SKM-1 (cell line): Measurements from ENCODE around the gene PPP4R1.
"Not testable (repeated sequence)": the region's sequence is repeated elsewhere in the genome, so short reads cannot be mapped to it uniquely, and the experiment has no call there.

ENCODE experiments used
- DNase-seq: peaks from one replicate; lab custom pipeline; 2025; ENCODE audit not compliant: unreplicated experiment; lab: John Stamatoyannopoulos, UW

The PPP4R1 gene, protein sequence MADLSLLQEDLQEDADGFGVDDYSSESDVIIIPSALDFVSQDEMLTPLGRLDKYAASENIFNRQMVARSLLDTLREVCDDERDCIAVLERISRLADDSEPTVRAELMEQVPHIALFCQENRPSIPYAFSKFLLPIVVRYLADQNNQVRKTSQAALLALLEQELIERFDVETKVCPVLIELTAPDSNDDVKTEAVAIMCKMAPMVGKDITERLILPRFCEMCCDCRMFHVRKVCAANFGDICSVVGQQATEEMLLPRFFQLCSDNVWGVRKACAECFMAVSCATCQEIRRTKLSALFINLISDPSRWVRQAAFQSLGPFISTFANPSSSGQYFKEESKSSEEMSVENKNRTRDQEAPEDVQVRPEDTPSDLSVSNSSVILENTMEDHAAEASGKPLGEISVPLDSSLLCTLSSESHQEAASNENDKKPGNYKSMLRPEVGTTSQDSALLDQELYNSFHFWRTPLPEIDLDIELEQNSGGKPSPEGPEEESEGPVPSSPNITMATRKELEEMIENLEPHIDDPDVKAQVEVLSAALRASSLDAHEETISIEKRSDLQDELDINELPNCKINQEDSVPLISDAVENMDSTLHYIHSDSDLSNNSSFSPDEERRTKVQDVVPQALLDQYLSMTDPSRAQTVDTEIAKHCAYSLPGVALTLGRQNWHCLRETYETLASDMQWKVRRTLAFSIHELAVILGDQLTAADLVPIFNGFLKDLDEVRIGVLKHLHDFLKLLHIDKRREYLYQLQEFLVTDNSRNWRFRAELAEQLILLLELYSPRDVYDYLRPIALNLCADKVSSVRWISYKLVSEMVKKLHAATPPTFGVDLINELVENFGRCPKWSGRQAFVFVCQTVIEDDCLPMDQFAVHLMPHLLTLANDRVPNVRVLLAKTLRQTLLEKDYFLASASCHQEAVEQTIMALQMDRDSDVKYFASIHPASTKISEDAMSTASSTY

DNA sequence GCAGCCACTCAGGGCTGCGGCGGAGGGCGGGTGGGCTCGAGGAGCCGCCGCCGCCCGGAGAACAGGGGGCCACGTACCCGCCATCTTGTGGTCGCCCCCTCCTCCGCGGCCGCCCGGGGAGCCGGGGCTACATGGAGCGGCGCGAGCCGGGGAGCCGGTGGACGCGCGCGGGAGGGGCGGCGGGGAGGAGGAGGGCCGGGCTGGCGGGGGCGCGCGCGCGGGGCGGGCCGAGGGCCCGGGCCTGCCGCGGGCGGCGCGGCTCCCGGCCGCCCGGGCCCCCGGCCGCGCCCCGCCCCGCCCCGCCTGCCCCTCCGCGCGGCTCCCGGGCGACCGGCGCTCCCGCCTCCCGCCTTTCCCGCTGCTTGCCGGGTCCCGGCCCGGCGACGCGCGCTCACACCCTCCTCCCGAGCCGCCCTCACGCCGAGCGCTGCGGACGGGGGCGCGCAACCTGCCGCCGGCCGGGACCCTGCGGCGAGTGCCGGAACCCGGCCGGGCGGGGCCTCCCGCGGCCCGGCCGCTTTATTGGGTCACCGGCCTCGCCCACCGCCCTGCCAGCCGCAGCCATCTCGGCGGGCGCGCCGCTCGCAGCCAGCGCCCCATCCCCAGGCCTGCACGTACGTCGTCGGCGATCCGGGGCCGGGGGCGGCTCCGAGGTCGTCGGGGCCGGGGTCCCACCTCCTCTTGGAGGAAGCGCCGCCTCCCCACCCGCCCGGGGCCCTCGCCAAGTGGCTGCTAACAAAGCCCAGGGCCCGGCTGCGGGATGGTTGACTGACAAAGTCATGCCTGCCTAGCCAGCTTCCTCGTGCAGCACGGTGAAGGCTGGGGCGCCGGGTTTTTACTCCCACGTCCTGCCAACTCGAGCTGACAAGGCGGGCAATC, at the start of gene PPP4R1:
Gene PPP4R1 (minus strand): TSS at position 159 of the 879 bp plus-strand sequence. CDS start 75 bp downstream, at position 84.
- DNase-seq, result no peak

DNA sequence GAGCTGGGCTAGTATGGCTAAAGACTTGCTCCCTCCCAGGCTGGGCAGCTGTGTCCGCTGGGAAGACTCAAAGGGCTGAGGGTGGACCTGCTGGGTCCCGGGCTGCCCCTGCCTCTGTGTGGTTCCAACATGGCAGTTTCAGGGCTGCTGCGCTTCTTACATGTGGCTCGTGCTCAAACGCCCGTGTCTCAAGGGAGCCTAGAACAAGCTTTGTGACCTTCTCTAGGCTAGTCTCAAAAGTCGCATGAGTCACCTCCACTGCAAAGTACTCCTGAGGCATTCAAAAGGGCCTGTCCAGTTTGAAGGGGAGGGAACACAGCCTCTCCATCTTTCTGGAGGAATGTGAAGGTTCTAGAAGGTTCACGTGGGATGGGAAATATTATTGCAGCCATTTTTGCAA, 49.0 kb upstream of the PPP4R1 start:
- DNase-seq, result no peak

DNA sequence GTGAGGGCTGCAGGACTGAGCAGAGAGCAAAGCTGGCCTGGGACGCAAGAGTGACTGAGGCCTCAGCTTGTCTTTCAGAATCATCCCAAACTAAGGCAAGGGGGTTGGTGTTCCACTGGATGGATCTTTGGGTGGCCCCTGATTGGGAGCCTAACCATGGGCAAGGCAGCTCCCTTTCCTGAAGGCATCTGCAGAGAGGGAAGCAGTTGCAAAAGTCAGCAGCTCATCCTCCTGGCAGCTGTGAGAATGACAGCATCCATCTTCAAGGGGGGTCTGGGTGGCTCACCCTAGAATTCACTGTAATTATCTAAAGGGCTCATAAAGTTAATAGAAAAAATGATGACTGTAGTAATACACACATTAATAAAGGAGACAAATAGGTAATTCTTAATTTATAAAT, 47.2 kb upstream of the PPP4R1 start:
- DNase-seq, result no peak

DNA sequence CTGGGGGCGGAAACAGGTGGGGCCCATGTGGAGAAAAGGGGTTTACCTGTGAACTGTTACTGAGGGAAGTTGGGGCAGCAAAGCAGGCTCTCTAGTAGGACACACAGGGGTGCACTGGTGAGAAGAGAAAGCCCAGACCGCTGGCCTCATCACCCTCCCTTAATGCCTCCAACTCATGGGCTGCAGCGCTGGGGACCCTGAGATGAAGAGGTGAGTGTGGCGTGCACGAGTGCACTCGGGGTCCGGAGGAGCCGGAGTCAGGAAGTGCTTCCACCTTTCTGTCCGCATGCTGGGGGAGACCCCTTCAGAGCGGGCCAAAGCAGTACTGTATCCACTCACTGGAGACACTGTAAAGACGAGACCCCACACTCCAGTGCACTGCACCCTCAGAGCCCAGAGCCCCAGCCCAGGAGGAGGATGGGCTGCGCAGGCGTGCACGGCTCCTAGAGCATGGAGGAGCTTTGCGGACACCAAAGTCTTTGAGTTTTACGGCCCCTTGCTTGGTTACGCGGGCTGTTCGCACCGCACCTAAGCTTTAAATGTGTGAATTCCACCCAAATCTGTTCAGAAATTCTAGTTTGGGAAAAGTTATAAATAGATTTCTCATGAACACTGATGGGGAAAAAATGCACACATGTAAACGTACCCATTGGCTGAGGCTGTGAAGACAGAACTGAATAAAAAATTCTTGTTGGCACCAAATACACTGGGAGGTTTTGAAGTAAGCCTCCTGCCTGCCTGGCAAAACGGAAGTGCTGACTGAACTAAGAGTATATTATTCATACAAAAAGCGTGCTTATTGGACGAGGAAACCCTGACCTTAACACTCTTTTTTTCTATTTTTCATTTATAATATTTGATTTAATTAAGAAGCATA, 45.4 kb upstream of the PPP4R1 start:
- no peak for DNase-seq

DNA sequence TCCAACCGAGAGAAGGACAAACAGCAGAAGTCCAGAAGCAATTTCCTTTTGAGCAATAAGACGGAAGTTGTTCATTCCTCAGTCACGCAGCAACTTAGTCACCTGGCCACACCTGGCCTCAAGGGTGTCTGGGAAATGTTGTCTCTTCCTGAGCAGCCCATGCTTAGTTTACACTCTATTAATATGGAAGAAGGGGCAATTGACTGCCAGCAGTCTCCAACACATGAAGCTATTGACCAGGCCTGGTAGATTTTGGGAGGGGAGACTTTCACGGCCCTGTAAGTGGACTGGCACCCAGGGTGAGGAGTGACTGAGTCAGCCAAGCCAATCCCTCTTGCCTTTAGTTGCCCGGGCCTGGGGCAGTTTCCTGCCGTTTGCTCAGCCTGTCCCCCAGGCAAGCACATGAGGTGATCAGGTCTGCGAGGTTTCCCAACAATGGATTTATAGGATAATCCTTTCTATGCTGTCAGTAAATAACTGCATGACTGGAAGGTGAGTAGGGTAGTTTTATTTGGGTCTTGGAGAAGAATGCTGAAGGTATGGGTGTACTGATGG, 43.8 kb upstream of the PPP4R1 start:
- no peak for DNase-seq

DNA sequence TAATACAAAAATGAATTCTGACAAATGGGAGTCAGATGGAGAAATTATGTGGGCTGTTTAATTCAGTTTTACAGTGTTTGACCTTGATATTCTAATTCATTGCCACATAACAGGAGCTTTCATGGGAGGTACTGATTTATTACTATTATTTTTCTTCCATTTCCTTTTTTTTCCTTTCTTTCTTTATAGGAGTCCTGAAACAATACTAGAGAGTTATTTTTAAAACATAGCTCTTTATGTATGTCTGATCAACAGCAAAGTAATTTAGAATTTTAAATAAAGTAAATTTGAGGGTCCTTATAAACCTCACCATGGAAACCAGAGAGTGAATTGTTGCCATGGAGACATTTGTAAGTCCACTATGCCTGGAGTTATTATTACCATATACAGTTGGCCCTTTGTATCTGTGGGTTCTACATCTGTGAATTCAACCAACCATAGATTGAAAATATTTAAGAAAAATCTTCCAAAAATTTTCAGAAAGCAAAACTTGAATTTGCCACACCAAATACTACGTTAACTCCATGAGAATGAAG, 40.9 kb upstream of the PPP4R1 start:
- DNase-seq, result no peak

DNA sequence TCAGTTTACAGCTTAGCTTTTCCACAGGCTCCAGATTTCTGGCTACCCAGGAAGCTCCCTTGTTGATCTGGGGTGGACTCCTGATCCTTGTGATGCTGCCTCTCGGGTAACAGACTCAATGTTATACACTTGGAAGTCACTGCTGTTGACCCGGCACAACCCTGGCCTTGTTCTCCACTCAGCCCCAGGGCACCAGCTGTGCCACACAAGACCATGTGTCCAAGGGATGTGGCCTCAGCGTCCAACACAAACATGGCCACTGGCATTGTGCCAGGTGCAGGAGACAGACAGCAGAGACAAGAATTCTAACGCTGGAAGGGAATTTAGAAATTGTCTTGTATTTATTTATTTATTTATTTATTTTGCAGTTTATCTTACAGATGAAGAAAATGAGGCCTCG, 39.0 kb upstream of the PPP4R1 start:
- no peak for DNase-seq

DNA sequence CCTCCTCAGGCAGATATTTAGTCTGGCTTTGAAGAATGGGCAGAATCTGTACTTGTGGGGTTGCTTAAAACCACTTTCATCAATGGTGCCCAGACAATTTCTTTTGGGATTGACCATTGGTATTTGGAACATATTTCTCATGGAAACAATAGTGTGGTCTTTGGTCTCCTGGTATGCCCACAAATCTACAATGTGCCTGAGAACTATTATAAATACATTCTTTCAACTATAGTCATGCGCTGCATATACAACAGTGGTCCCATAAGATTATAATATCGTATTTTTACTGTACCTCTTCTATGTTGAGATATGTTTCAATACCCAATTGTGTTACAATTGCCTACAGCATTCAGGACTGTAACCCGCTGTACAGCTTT, 34.8 kb upstream of the PPP4R1 start:
- DNase-seq, result no peak

DNA sequence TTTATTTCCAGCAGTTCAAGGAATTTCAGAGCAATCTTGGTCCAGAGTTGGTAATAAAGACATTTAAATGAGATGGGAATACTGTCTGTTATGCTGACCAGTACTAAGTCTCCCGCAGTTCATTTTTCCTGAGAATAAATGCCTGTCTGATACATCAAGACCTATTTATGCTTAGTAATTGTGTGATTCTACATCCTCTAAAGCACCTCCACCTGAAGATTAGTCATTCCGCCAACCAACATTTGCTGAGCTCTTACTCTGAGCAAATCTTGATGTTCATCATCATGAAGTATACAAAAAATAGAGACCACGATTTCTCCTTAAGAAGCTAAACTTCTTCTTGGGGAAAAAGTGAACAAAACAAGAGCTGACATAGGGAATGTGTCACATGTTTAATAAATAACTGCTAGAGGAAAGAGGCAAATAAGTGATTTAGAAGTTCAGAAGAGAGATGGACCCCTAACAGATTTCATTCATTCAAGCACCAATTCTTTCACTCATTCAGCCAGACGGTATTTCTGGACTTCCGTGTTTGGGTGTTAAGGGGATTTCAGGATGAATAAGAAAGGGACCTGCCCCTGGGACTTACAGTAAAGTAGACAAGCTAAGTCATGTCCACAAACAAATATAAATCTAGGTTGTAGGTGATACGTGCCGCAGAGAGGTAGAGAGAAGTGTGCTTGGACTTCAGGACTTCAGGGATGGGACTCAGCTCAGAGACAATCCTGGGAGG, 34.2 kb upstream of the PPP4R1 start:
- DNase-seq, result no peak

DNA sequence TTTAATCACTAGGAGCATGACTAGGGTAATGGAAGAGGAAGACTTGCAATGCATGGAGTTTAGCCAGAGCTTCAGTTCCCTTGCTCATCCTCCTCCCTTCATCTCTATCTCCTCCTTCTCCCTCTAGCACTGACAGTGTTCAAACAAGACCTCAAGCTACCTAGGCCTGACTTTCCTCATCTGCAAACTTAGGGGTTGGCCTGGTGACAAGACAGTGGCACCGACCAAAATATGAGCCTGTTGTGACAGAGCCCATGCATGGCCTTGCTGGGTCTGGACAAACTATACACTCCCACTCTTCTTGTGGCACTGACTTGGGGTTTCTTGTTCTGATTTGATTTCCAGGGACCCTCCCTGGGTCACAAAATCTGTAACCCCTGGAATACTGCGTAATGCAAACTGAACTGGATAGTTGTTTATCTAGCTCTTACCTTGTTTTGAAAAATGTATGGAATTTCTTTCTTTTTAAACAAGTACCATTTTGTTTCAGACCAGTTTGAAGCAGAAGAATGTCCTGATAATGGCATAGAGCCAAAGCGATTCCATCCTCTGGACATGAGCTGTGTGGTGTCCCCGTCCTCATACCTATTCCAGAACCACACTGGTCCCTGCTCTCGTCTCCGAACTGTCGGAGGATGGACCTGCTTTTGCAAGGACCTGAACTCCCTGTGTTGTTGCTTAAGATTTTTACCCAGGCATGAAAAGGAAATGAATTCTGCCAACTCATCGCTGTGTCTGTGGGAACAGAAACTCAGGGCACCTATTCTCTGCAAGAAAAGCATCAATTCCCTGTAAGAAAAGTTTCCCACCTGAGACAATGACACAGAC, 33.4 kb upstream of the PPP4R1 start:
- DNase-seq, result peak; percentile 15

DNA sequence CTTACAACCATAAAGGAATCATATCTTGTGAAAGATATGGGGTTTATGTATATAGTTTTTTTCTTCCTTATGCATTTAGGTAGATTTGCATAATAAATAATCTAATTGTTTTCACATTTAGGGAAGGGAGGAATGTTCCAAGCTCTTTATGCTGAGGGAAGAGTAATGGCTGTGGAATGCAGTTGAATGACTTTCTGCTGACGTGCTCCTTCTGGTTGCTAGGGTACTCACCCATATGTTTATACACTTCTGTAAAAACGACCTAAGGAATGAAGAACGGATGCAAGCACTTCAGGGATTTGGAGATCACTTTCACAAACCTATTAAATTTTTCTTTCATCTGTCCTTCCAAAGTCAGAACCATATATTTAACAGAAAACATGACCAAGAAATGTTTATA, 29.2 kb upstream of the PPP4R1 start:
- DNase-seq, result no peak

DNA sequence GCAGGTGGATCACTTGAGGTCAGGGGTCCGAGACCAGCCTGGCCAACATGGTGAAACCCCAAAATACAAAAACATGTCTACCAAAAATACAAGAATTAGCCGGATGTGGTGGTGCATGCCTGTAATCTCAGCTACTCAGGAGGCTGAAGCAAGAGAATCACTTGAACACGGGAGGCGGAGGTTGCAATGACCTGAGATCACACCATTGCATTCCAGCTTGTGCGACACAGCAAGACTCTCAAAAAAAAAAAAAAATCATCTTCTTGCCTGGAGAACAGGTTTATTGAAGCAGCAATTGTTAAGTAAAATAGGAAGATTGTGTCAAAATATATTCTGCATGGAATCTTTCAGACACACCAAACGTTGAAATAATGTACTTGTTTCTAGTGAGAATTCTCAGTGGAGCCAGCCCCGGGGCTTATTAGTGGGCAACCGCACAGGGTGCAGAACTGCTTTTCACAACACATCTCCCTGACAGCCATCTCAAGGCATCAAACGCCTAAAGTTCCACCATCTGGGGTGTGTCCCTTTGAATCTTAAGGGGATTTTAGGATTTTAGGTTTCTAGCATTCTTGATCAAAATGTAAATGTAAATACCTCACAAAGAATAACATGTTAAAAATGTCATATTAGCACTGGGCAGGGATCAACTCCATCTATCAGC, 28.6 kb upstream of the PPP4R1 start:
- DNase-seq, result no peak

DNA sequence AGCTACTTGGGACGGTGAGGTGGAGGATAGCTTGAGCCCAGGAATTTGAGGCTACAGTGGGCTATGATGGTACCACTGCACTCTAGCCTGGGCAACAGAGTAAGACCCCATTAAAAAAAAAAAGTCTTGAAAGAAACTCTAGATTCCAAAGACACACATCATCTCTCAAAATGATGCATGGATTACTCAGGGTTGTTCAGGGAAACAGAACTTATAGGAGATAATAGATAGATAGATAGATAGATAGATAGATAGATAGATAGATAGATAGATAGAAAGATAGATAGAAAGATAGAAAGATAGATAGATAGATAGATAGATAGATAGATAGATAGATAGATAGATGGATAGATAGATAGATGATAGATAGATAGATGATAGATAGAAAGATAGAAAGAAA, 26.7 kb upstream of the PPP4R1 start:
- DNase-seq, result not testable (repeated sequence)

DNA sequence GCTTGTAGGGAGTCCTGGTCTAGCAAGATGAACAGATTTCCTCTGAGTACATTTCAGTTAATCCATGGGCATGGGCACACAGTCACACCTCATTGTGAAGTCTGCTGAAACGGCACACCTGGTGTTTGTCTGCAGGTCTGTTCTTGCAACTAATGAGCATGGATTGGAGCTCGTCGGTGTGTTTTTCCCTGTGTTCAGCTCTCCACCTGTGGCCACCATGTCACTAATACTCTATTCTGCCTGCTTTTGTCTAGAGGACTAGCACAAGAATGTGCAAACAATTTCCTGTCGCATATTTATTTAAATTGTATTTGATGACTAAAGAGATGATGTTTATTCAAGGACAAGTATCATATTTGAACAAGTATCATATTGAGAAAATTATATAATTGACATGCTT, 24.5 kb upstream of the PPP4R1 start:
- no peak for DNase-seq

DNA sequence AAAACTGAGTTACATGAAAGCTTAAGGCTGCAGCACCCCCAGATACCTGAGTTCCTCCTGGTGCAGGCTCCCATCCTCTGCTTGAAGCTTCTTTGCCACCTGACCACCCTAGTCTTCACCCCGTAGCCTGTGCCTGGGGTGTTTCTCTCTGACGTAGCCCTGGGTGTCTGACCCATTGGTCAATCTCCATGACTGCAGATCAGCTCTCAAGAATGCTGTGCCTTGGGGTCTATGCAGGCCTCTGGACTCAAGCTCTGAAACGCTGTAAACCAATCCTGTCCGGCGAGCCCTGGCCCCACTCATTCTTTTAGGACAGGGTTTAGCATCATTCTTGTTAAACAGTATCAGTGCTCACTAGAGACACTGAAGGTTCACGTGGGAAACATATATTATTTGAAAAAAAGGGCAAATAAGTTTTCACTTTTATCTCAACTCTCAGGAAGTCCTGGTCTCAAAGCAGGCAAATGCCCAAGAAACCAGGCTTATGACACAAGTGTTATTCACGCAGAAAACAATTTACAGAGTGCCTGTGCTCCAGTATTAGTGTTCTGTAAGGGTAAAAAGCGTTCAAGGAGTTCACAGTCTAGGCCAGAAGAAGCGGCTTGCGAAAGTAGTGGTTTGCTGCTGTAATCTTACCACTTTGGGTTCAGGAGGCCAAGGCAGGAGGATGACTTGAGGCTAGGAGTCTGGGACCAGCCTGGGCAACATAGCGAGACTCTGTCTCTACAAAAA, 22.8 kb upstream of the PPP4R1 start:
- no peak for DNase-seq

DNA sequence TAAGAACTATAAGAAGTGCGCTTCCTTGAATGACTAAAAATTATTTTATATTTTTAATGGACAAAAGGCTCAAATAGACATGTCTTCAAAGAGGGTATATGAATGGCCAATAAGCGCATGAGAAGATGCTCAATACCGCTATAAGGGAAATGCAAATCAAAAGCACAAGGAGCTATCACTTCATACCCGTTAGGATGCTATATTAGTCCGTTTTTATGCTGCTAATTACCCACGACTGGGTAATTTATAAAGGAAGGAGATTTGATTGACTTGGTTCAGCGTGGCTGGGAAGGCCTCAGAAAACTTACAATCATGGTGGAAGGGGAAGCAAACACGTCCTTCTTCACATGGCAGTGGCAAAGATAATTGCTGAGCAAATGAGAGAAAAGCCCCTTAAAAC, 20.5 kb upstream of the PPP4R1 start:
- DNase-seq, result no peak
